ENCODE results near the gene PRC1.

The PRC1 gene

GRCh38 chr15:90988296-90988695 lies 6.0 kb downstream of the PRC1 start:
- DNase-seq = no peak

- no peak for DNase-seq
Observed at GRCh38 chr15:90987561-90988141, 6.7 kb downstream of the PRC1 start.

- no peak for DNase-seq
Observed at GRCh38 chr15:90986790-90987507, 7.4 kb downstream of the PRC1 start.

GRCh38 chr15:90982135-90982534 lies 12.2 kb downstream of the PRC1 start:
- DNase-seq = no peak

- no peak for DNase-seq
Observed at GRCh38 chr15:90981681-90982080, 12.7 kb downstream of the PRC1 start.

- no peak for DNase-seq
Observed at GRCh38 chr15:90979582-90979981, 14.8 kb downstream of the PRC1 start.

- no peak for DNase-seq
Observed at GRCh38 chr15:90974216-90974615, 20.1 kb downstream of the PRC1 start.

- DNase-seq = no peak
Observed at GRCh38 chr15:90972133-90972532, 22.2 kb downstream of the PRC1 start.

- no peak for DNase-seq
Observed at GRCh38 chr15:90970274-90970673, 24.1 kb downstream of the PRC1 start.

GRCh38 chr15:90968434-90968833 lies 25.9 kb downstream of the PRC1 start:
- DNase-seq = no peak

GRCh38 chr15:90967206-90967605 lies 27.1 kb downstream of the PRC1 start:
- no peak for DNase-seq

- DNase-seq = no peak
Observed at GRCh38 chr15:90966262-90966661, 28.1 kb downstream of the PRC1 start.

- no peak for DNase-seq
Observed at GRCh38 chr15:90962021-90962420, 32.3 kb downstream of the PRC1 start.

GRCh38 chr15:90960298-90961091 lies 33.8 kb downstream of the PRC1 start:
- DNase-seq = no peak

- peak; percentile 45 to 64 for DNase-seq
Observed at GRCh38 chr15:90959894-90960293, 34.4 kb downstream of the PRC1 start.

- no peak for DNase-seq
Observed at GRCh38 chr15:90959028-90959595, 35.2 kb downstream of the PRC1 start.

- no peak for DNase-seq
Observed at GRCh38 chr15:90957791-90958190, 36.5 kb downstream of the PRC1 start.

- DNase-seq = no peak
Observed at GRCh38 chr15:90957031-90957790, 37.1 kb downstream of the PRC1 start.

GRCh38 chr15:90956274-90957030 lies 37.9 kb downstream of the PRC1 start:
- DNase-seq = peak; percentile 42 to 63

GRCh38 chr15:90955624-90956273 lies 38.6 kb downstream of the PRC1 start:
- DNase-seq = no peak

All from hippocampal formation (tissue), 2 donors.